GM23338 (cell line): ENCODE data around the gene ZNF805.

Source experiments
- CTCF ChIP-seq, 2 experiments: fragments of 200-600 bp in 1 of 2; sonication (generic) in 1 of 2; conservative IDR thresholded peaks; 2 replicates each; pipeline versions ENCODE4 v1.5.1 to v1.6.1; 2016 to 2017; ENCODE audit warnings: antibody characterized with exemption in 2 of 2, low read depth in 2 of 2, mild to moderate bottlenecking in 2 of 2, moderate library complexity in 1 of 2
- EZH2 ChIP-seq: fragments of 200-600 bp; sonication (generic); IDR thresholded peaks from one replicate; pipeline ENCODE4 v1.8.0; 2017; ENCODE audit warnings: antibody characterized with exemption, mild to moderate bottlenecking, low read depth; ENCODE audit not compliant: unreplicated experiment
- EZH2phosphoT487 ChIP-seq: fragments of 200-600 bp; sonication (generic); IDR thresholded peaks from one replicate; pipeline ENCODE4 v1.8.1; 2018; ENCODE audit warnings: antibody characterized with exemption; ENCODE audit not compliant: unreplicated experiment

- TF ChIP-seq EZH2 (no peak), EZH2phosphoT487 (no peak), CTCF (conservative IDR thresholded peaks at IDR 0.05; ENCODE audit: low read depth in 2 of 2) (no peak)
Measured at GRCh38 chr19:57269515-57270250, 29.3 kb downstream of the ZNF805 start.
